ENCODE results near the gene FYN. TPM values are rescaled to one million over a fixed set of nuclear protein-coding genes. Genes with fewer than 3 reads are reported as not detected.

FYN gene
- total and polyA plus RNA-seq, 10 of the 15 experiments (the other 5 are each of a cell fraction or from before 2014, with no cell fraction given) = 51.4 to 247 (median 138) TPM

- H3K27me3 ChIP-seq (replicated peaks in 1 of 2; ENCODE audit: control insufficient read depth in 2 of 2, insufficient read depth in 2 of 2, low read length in 1 of 2) = no peaks in the 10 kb centered on the region
- H3K4me2 ChIP-seq (ENCODE audit: control insufficient read depth, insufficient read depth) = no peak overlapping the region
- FAIRE-seq (no peak), ATAC-seq (no peak), DNase-seq (ENCODE audit: low read depth, low spot score) (no peak)
- ChIA-PET CTCF (interaction anchor here (0.9 to 2.0 kb wide), 6 partner anchors 9 to 61 kb away, joined by 3 to 9 read pairs (median 6); no protein-coding TSS in a partner anchor), RAD21 (ENCODE audit: unreplicated experiment) (interaction anchor here (1.0 to 6.1 kb wide), 14 partner anchors 8 to 226 kb away, joined by 3 to 55 read pairs (median 6); partner anchors contain the start of gene FYN), SMC1A (ENCODE audit: uncharacterized antibody, unreplicated experiment) (interaction anchor here (0.8 to 6.4 kb wide), 21 partner anchors 8 to 246 kb away, joined by 3 to 55 read pairs (median 8); no protein-coding TSS in a partner anchor), POLR2A (interaction anchor here (1.1 to 3.0 kb wide), 8 partner anchors 10 to 75 kb away, joined by 3 to 21 read pairs (median 8); no protein-coding TSS in a partner anchor)
- in situ Hi-C loops (cut with MboI) = no loop called here
- no TSS peak for BruUV-seq (replicated peaks)
- intact Hi-C loops (cut with micrococcal nuclease; ENCODE audit: unreplicated experiment) = no loop called here
- peaks cover 55% of the 10 kb centered on the region for H3K79me2 ChIP-seq (ENCODE audit: control insufficient read depth, insufficient read depth, low read length)
- H3K4me3 ChIP-seq = no peak overlapping the region
- no peaks in the 10 kb centered on the region; the same call in 2 of the 3 replicates for H3K9me3 ChIP-seq (replicated peaks; ENCODE audit: control insufficient read depth, insufficient read depth, low read length)
- H4K20me1 ChIP-seq (ENCODE audit: control insufficient read depth, insufficient read depth) = no peaks in the 10 kb centered on the region
- peaks cover 5 to 14% of the 10 kb centered on the region in 2 experiments for H3K36me3 ChIP-seq (ENCODE audit: control insufficient read depth in 2 of 2, insufficient read depth in 2 of 2, low read length in 1 of 2)
- TF ChIP-seq ZNF384 (IDR thresholded peaks at IDR 0.05; ENCODE audit: borderline replicate concordance, low read depth, low read length) (no peak), PKNOX1 (IDR thresholded peaks at IDR 0.05) (no peak), NFXL1 (IDR thresholded peaks at IDR 0.05; ENCODE audit: borderline replicate concordance) (no peak), EED (IDR thresholded peaks at IDR 0.05; ENCODE audit: low read depth) (no peak), YY1 (IDR thresholded peaks at IDR 0.05; ENCODE audit: low read depth, low read length) (no peak)
- no peak overlapping the region for H2AFZ ChIP-seq (ENCODE audit: control insufficient read depth, low read depth, low read length)
- peaks cover 47% of the 10 kb centered on the region for H3K4me1 ChIP-seq (ENCODE audit: control insufficient read depth, insufficient read depth, low read length)
- H3K27ac ChIP-seq (ENCODE audit: control insufficient read depth, insufficient read depth) = no peak overlapping the region
- no peak overlapping the region for H3K9ac ChIP-seq (ENCODE audit: control insufficient read depth, insufficient read depth, low read length)
Observed at GRCh38 chr6:111771094-111771432, 102.2 kb downstream of the FYN start.
